ENCODE data around the gene FREM3. TPM values are rescaled to one million over a fixed set of nuclear protein-coding genes. Genes with fewer than 3 reads are reported as not detected.
"Not testable (repeated sequence)": the region's sequence is repeated elsewhere in the genome, so short reads cannot be mapped to it uniquely, and the experiment has no call there.

Gene FREM3
- total RNA-seq, 1 donor from 2014 or later, result not detected

- TF ChIP-seq CTCF (IDR thresholded peaks at IDR 0.05), result no peak
- H3K4me3 Mint-ChIP-seq, result no peak overlapping the region
- no peaks in the 10 kb centered on the region for H3K4me1 Mint-ChIP-seq
- POLR2A ChIA-PET, result no interaction called here
- CTCF ChIA-PET, result no interaction called here
- H3K36me3 Mint-ChIP-seq (ENCODE audit: low read depth), result no peaks in the 10 kb centered on the region
- ATAC-seq (ENCODE audit: low read depth) (no peak), DNase-seq (no peak)
- H3K27ac Mint-ChIP-seq, result no peak overlapping the region
- no peaks in the 10 kb centered on the region for H3K27me3 Mint-ChIP-seq
- intact Hi-C loops (cut with micrococcal nuclease), result no loop called here
- no peaks in the 10 kb centered on the region for H3K9me3 Mint-ChIP-seq
These were observed 27.7 kb upstream of the FREM3 start for GRCh38 chr4:143728166-143728565.

- intact Hi-C loops (cut with micrococcal nuclease), result no loop called here
- ChIA-PET CTCF (no interaction called here), POLR2A (no interaction called here)
- Mint-ChIP-seq H3K4me3 (no peak overlapping the region), H3K36me3 (ENCODE audit: low read depth) (no peaks in the 10 kb centered on the region), H3K4me1 (no peaks in the 10 kb centered on the region), H3K27ac (no peak overlapping the region), H3K27me3 (no peaks in the 10 kb centered on the region), H3K9me3 (no peaks in the 10 kb centered on the region)
- TF ChIP-seq CTCF (IDR thresholded peaks at IDR 0.05), result no peak
- no peak for ATAC-seq (ENCODE audit: low read depth)
- no peak for DNase-seq
These were observed 26.2 kb upstream of the FREM3 start for GRCh38 chr4:143726714-143727113.

- no peak for TF ChIP-seq CTCF (IDR thresholded peaks at IDR 0.05)
- Mint-ChIP-seq H3K4me3 (no peak overlapping the region), H3K36me3 (ENCODE audit: low read depth) (no peaks in the 10 kb centered on the region), H3K4me1 (no peaks in the 10 kb centered on the region), H3K9me3 (no peaks in the 10 kb centered on the region), H3K27ac (no peak overlapping the region), H3K27me3 (peaks cover 3% of the 10 kb centered on the region)
- DNase-seq (no peak), ATAC-seq (ENCODE audit: low read depth) (no peak)
- ChIA-PET CTCF (no interaction called here), POLR2A (no interaction called here)
- intact Hi-C loops (cut with micrococcal nuclease), result no loop called here
These were observed 20.8 kb upstream of the FREM3 start for GRCh38 chr4:143721317-143721716.

GRCh38 chr4:143718748-143719147 lies 18.3 kb upstream of the FREM3 start:
- H3K9me3 Mint-ChIP-seq; intact Hi-C loops (cut with micrococcal nuclease); H3K36me3 Mint-ChIP-seq (ENCODE audit: low read depth); ATAC-seq (ENCODE audit: low read depth); CTCF ChIA-PET; H3K27me3 Mint-ChIP-seq; H3K27ac Mint-ChIP-seq; POLR2A ChIA-PET; H3K4me1 Mint-ChIP-seq; DNase-seq; H3K4me3 Mint-ChIP-seq: not testable (repeated sequence)

GRCh38 chr4:143713955-143714625 lies 13.6 kb upstream of the FREM3 start:
- no peak for TF ChIP-seq CTCF (IDR thresholded peaks at IDR 0.05)
- no peaks in the 10 kb centered on the region for H3K36me3 Mint-ChIP-seq (ENCODE audit: low read depth)
- no peak overlapping the region for H3K27ac Mint-ChIP-seq
- DNase-seq (no peak), ATAC-seq (ENCODE audit: low read depth) (no peak)
- H3K4me1 Mint-ChIP-seq, result no peaks in the 10 kb centered on the region
- ChIA-PET CTCF (no interaction called here), POLR2A (no interaction called here)
- H3K9me3 Mint-ChIP-seq, result no peaks in the 10 kb centered on the region
- H3K27me3 Mint-ChIP-seq, result no peaks in the 10 kb centered on the region
- intact Hi-C loops (cut with micrococcal nuclease), result no loop called here
- no peak overlapping the region for H3K4me3 Mint-ChIP-seq

GRCh38 chr4:143713553-143713952 lies 13.1 kb upstream of the FREM3 start:
- POLR2A ChIA-PET, result no interaction called here
- no peaks in the 10 kb centered on the region for H3K4me1 Mint-ChIP-seq
- ATAC-seq (ENCODE audit: low read depth) (no peak), DNase-seq (no peak)
- no peaks in the 10 kb centered on the region for H3K9me3 Mint-ChIP-seq
- no peak overlapping the region for H3K4me3 Mint-ChIP-seq
- H3K27me3 Mint-ChIP-seq, result no peaks in the 10 kb centered on the region
- no peak for TF ChIP-seq CTCF (IDR thresholded peaks at IDR 0.05)
- H3K36me3 Mint-ChIP-seq (ENCODE audit: low read depth), result no peaks in the 10 kb centered on the region
- intact Hi-C loops (cut with micrococcal nuclease), result no loop called here
- CTCF ChIA-PET, result no interaction called here
- no peak overlapping the region for H3K27ac Mint-ChIP-seq
